NCI-H2196 (cell line): Measurements from ENCODE around the gene RAB44.
"Not testable (repeated sequence)": the region's sequence is repeated elsewhere in the genome, so short reads cannot be mapped to it uniquely, and the experiment has no call there.

Experiments
- DNase-seq: peaks from one replicate; lab custom pipeline; 2025; ENCODE audit not compliant: unreplicated experiment; lab: John Stamatoyannopoulos, UW

RAB44 gene

DNA sequence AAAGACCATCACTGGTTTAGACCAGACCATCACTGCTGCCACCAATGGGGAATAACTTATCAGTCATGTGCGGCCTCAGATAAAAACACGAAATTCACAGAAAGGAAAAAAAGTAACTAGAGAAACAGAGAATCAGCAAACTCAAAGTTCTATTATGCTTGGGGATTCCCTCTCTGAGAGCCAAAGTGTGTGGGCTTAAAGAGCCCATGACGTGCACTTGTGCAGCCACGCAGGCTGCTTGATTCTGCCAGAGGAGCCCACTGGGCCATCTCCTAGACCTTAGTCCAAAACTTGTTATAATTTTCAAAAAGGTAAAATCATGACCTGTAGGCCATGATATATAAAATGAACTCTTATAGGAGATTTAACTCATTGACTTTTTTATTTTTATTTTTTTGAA is 15.2 kb downstream of the RAB44 start:
- DNase-seq = no peak

DNA sequence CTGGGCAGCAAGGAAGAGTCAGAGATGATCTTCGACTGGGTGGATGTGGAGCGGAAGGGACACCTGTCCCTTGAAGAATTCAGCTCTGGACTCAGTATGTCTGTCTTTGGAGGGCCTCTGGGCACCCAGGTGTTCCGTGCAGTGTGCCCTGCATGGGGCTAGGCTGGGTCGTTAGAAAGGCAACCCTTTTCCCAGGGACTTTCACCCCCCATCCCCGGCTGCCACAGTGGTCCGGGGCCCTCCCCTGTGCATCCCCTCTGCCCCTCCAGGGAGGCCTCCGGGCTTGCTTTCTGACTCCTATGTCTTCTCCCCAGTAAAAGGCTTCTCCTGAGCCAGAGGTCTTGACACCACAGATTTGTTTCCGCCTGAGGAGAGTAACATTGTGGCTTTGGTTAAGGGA is 16.2 kb downstream of the RAB44 start:
- DNase-seq = no peak

- DNase-seq = no peak
Measured at GRCh38 chr6:36714511-36714910, 16.9 kb downstream of the RAB44 start.

DNA sequence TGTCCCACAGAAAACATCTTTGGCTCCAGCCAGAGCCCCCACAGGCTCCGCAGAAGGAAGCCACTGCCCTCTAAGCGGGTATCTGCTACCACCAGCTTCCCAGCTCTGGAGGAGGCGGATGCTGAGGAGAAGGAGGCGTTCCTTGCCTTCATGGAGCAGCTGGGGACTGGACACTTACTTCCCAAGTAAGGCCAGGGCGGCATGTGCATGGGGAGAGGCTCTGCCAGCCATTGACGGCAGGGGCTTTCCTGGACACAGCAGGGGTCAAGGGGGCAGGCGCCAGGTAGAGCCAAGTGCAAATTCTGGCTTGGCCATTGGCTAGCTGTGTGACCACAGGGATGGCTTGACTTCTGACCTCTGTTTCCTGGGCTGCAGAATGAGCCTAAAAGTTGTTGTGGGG is 17.8 kb downstream of the RAB44 start:
- no peak for DNase-seq

DNA sequence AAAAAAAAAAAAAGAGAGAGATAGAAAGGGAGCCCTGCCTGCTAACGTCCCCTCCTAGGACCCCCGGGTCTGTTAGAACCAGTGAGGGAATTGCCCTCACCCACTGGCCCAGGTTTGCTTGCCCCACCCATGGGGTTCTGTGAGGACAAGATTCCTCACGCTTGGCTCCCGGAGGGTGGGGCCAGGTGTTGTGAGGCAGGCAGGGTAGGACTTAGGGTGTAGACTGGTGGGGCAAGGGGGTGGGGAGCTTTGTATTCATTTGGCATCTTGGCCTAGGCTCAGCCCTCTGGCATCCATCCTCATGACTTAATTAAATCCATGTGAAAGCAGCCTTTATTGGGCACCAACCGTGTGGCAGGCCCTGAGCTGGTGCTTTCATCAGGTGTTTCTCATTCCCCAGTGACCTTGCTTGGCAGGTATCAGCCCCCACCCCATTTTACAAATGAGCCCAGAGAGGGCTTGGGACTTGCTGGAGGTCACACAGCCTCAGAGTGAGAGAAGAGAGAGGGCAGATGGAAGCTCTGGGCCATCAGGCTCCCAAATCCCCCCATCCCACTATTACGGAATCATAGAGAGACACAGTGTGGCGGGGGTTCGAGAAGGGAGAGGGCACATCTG is 19.0 kb downstream of the RAB44 start:
- no peak for DNase-seq

DNA sequence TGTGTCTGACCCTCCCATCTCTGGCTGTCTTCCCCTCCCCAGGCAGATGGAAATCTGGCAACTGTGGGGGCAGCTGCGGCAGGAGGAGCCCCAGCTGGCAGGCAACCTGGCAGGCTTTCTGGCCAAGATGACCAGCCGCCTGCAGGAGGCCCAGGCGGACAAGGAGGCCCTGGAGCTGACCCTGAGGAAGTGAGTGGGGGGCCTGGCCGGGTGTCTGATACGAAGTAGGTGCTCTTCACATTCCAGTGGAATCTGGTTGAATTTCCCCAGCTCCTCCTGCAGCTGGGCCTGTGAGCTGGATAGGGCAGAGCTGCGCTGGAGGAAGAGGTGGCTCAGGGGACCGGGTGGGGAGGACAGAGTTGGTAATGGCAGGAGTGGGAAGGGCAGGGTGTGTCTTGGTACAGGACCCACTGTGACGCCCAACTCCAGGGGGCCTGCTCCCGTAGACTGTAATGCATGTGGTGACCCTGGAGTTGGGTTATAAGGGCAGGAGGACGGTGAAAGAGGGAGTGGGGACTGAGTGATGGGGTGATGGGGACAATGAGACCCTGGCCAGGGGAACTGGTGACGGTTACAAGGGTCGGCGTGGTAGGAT is 19.7 kb downstream of the RAB44 start:
- no peak for DNase-seq

DNA sequence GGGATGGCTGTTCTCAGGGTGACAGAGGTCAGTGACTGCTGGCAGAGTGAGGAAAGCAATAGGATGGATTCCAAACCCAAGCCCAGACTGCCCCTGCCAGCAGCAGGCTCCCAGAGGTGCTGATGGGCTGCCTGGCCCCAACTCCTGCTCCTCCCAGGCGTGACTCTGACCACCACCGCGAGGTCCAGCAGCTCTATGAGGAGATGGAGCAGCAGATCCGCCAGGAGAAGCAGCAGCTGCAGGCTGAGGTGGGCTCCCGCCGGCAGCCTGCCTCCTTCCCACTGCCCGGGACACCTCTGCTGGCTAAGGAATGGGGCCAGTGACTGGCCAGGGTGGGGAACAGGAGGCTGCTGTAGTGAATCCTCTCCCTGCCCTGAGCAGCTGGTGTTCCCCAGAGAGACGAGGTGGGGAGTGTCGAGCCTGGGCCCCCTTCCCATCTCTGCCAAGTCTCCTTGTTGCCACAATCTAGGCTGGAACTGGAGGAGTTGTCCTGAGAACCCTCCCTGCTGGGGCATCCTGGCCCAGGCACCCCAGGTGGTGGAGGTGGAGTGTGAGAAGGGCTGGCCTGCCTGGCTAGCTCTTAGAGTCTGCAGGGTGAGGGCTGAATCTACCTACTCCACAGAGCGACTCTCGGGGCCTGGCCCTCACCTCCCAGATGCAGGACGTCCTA is 20.4 kb downstream of the RAB44 start:
- DNase-seq = no peak

DNA sequence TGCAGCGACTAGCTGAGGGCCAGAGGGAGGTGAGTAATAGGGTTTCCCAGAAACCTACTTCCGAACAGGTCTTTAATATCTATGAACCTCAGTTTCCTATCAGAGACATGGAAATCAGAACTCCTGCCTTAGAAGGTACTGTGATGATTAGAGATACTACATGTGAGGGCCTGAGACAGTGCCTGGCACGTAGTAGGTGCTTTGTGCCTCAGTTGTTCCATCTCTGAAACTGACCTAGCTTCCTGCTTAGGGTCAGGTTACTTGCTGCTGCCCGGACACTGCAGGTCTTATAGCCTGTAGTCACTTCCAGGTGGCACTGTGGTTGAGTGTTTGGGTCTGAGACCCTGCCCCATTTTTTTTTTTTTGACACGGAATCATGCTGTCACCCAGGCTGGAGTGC is 20.9 kb downstream of the RAB44 start:
- no peak for DNase-seq

- DNase-seq = no peak
Measured at GRCh38 chr6:36719126-36719525, 21.5 kb downstream of the RAB44 start.

DNA sequence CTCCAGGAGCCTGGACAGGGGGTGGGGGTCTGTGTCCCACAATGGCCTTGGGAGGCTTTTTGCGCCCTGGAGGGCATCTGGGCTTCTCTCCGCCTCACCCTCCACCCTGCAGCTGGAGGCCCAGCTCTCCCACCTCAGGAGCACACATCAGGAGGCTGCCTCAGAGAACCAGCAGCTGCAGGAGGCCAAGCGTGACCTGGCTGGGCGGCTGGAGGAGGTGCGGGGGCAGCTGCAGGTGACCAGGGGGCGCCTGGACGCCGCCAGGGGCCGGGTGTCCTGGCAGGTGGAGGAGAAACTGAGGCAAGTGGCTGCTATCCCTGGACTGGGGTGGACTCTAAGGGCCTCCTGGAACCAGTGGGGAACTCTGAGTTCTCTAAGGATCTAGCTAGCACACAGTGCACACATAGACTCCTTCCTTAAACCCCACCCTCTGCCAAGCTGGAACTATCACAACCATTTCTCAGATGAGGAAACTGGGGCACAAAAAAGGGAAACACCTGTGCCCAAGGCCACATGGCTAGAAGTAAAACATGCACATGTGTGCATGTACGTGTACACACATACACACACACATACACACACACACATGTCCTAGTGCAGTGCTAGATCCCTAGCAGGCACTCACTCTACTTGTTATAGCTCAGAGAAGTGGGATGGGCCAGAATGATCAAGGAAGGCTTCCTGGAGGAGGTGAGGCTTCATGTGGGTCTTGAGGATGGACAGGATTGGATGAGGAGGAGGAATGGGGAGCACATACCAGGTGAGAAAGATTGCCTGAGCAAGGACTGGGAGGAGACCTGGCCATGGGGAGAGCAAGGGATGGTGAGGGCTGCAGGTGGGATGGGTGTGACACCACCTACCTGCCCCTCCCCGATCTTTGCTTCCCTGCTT is 22.9 kb downstream of the RAB44 start:
- DNase-seq = no peak

DNA sequence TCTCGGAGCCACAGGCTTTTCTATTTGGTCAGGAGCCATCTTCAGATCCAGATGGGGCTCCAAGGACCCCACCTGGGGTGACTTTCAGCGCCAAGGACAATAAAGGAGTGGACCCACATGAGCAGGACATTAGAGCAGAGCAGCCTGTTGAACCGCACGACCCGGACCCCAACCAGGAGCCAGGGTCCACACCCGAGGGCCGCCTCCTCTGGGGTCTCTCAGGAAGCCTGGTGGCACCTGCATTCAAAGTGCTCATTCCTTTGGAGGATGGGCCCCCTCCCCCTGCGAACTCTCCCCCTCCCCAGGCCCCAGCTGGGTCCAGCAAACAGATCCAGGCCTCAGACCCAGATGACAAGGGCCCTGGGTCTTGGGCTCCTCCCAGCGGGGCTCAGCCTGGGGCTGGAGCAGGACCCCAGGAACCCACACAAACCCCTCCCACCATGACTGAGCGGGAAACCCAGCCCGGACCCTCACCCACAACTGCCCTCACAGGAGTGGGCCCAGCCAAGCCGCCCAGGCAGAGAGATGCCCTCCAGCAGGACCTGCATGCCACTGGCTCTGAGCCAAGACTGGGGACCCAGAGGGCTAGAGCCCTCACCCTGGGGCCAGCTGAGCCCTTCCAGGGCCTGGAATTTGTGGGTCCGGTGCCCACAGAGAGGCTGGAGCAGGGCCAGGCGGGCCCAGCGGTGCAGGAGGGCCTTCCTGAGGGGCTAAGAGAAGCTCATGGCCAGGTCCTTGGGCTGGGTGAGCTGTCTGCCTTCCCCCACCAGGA is 23.9 kb downstream of the RAB44 start:
- no peak for DNase-seq

- DNase-seq = no peak
Measured at GRCh38 chr6:36722365-36722764, 24.7 kb downstream of the RAB44 start.

DNA sequence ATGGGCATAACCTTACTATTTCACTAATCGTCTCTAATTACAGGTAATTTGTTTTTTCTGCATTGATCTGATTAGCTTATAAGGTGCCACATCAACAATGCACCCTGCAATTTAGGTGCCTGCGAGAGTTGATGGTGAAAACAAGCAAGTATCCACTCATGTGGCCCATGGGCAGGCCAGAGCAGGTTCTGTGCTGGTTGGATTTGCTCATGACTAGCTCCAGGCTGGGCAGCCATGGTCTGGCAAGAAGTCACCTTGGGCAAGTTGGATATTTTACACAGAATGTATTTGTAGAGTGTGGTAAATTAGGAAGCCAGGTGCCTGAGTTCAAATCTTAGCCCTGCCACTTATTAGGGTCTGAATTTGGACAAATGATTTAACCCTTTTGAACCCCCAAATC is 25.3 kb downstream of the RAB44 start:
- no peak for DNase-seq

DNA sequence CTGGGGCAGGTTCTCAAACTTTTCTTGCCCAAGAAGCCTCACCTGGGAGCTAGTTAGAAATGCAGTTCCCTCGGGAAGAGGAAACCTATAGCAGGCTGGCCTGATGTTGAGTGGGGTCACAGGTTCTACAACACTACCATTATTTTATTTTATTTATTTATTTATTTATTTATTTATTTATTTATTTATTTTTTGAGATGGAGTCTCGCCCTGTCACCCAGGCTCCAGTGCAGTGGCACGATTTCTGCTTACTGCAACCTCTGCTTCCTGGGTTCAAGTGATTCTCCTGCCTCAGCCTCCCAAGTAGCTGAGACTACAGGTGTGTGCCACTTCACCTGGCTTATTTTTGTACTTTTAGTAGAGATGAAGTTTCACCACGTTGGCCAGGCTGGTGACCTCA is 26.4 kb downstream of the RAB44 start:
- not testable (repeated sequence) for DNase-seq

GRCh38 chr6:36724514-36725390 is 27.1 kb downstream of the RAB44 start:
- DNase-seq = peak; percentile 84

DNA sequence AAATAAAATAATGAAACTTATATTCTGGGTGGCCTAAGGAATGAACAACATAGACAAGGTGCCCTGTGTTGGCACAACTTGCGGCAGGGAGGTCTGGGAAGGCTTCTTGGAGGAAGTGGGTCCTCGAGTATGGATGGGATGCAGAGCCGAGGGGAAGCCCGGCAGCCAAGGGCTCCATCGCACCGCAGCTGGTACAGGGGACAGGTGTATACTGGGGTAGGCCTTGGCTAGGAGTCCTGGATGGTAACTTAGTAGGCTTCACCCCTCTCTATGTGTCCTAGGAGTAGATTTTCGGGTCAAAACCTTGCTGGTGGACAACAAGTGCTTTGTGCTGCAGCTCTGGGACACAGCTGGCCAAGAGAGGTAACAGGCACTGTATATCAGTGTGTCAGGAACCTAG is 28.0 kb downstream of the RAB44 start:
- DNase-seq = no peak

DNA sequence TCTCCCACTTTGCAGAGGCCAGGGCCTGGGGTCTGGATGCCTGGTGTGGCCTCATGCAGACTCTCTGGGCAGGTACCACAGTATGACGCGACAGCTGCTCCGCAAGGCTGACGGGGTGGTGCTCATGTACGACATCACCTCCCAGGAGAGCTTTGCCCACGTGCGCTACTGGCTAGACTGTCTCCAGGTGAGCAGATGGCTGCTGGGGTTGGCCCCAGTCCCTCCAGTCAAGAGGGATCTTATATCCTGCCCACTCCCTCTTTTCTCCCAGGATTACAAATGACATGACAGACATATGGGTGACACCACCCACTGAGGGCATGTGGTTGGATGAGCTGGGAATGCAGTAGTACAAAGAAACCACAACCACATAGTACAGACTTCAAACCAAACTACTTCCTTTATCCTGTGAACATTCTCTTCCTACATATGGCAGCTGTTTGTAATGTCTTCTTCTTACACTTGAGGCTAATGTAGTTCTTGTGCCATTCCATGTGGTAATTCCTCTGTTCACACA is 29.9 kb downstream of the RAB44 start:
- DNase-seq = peak; percentile 66

DNA sequence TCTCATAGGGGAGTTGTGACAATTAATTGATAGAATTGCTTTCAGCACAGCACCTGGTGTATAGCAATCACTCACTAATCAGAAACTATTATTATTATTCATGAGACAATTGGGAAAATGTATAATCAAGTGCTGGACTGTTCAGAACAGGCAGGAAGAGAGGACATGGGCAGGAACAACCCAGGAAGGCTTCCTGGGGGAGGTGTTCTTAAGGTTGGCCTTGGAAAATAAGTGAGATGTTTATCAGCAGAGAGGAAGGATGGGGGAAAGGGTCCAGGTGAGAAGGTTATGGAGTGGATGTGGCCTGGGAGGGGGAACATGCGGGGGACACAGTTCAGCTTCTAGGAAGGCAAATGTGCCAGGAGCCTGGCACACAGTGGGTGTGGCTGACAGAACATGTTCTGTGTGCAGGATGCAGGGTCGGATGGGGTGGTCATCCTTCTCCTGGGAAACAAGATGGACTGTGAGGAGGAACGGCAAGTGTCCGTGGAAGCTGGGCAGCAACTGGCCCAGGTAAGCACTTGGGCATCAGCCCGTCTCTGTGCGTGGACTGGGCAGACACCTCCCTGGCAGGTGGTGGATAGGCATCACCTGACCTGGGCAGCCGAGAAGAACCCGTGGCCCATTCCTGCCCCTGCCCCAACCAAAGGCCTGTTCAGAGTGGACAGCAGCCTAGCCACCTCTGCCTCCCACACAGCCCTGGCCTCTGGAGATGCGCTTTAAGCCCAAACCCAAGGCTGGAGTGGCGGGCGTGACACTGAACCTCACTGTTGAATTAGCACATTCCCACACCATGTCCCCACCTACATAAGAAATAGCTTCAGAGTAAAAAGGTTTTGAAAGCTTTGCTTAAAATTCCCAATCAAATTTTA is 30.9 kb downstream of the RAB44 start:
- DNase-seq = no peak

GRCh38 chr6:36729161-36729524 is 31.5 kb downstream of the RAB44 start:
- DNase-seq = no peak
